NCI-H1417 treated with DMSO at 0.1 percent for 48 hours (cell line): ENCODE data around the gene OR2T34.
"Not testable (repeated sequence)": the region's sequence is repeated elsewhere in the genome, so short reads cannot be mapped to it uniquely, and the experiment has no call there.

ENCODE experiments used
- DNase-seq: peaks from one replicate; lab custom pipeline; 2025; lab: John Stamatoyannopoulos, UW

OR2T34 gene

GRCh38 chr1:248574657-248575056 lies at the start of gene OR2T34:
Gene OR2T34, minus strand, starts transcription at chr1:248574757. Its CDS starts 0 bp downstream, at chr1:248574757.
- not testable (repeated sequence) for DNase-seq

DNA sequence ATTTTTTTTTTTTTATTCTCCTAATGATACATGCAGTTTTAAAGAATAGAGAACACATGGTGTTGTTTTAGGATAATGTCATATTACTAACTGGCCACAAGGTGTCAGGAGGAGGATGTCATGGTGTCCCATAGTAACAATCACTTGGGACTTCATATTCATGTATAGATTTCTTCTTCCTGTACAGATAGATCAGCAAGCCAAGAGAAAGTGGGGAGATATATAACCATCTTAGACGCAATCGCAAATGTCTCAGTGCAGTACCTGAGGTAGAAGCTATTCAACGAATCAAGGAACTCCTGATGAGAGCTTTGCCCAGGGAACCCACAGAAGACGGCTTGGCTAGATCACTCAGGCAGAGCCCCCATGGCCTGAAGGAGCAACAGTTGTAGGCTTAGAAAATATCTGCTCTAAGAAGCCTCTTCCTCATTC lies 48.0 kb upstream of the OR2T34 start:
- no peak for DNase-seq

DNA sequence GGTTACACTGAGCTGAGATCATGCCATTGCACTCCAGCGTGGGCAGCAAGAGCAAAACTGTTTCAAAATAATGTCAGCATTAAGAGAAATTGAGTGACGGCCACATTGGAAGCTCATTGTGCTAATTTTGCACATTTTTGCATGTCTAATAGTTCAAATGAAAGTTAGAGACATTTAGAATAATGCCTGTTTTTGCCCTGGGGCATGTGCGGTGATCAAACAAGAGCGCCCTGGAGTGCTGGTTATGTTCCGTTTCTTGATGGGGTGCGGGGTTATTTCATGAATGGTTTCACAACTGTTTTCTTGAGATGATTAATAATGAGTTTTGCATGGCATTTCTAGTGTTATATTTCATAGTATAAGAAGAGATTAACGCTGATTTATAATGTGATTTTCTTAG lies 47.2 kb upstream of the OR2T34 start:
- DNase-seq, result no peak

DNA sequence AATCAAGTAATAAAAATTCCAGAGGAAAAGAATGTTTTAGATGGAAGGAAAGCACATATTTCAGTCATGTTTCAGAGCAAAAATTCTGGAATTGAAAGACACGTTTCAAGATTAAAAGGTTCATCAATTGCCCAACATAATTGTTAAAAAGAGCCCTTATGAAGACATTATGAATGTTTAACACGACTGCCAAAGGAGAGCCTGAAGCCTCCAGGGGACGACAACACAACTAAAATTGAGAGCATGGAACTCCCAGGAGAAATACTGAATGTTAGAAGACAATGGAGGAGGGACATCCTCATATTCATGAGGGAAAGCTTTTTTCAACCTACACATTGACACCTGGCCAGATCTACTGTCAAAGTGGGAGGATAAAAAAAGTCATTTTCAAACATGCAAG lies 44.3 kb upstream of the OR2T34 start:
- DNase-seq, result no peak

GRCh38 chr1:248618119-248618518 lies 43.6 kb upstream of the OR2T34 start:
- DNase-seq, result no peak

- DNase-seq, result no peak
These were observed 39.2 kb upstream of the OR2T34 start for GRCh38 chr1:248613742-248614141.

DNA sequence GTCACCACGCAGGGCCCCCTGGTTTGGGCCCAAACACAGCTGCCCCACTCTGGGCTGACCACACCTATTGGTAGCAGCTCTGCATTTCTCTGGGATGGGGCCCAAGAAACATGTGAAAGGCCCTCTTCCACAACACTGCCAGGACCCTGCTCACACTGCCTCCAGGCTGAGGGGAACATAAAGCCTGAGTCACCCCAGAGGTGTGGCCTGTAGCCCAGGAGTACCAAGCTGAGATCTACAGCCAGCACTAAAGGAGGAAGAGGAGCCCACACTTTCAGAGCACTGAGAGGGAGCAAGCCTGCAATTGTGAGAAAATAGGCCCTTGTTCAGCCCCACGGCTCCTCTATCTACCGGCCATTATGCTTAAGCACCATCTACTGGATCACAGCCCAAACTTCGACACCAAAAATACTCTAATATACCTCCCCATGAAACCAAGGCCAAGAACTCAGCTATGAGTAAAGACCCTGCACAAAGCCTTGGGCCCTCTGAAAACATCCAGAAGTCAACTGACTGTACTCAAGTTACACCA lies 37.4 kb upstream of the OR2T34 start:
- DNase-seq, result no peak

- no peak for DNase-seq
These were observed 35.7 kb upstream of the OR2T34 start for GRCh38 chr1:248610301-248610700.

DNA sequence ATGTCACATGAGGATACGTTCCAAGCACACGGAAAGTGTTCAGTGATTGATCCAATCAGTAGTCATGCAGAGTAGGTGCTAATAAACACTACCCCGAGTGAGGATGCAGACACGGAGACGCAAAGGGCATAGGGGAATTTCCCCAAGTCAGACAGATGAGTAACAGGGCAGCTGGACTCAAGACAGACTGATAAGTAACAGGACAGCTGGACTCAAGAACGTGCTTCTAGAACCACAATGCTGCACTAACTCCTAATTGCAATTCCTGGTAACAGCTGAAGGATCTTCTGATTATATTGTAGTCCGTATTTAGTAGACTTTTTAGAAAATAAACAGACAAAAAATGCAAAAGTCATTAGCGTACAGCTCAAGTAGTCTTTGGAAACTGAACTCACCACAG lies 24.8 kb upstream of the OR2T34 start:
- DNase-seq, result no peak

DNA sequence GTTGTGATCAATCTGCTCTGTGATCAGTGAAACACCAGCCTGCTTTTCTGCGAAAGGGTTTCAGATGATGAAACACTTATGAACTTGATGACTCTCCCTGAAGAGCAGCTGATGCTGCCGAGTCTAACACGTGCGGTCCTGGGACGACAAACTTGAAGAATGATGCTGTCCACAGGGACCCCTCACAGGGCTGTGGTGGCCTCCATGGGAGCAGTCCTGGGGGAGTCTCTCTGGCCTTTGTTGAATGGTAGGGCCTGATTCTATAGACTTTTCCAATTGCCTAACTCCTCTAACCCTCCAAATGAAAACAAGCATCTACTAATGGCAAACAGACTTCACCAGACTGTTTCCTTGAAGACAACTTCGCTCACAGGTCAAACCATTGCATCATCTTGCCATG lies 23.0 kb upstream of the OR2T34 start, which contains the start of gene OR2T10:
OR2T10 (minus strand) TSS at position 112 of the 400 bp plus-strand sequence. CDS start 3,932 bp downstream, outside the sequence.
- no peak for DNase-seq

DNA sequence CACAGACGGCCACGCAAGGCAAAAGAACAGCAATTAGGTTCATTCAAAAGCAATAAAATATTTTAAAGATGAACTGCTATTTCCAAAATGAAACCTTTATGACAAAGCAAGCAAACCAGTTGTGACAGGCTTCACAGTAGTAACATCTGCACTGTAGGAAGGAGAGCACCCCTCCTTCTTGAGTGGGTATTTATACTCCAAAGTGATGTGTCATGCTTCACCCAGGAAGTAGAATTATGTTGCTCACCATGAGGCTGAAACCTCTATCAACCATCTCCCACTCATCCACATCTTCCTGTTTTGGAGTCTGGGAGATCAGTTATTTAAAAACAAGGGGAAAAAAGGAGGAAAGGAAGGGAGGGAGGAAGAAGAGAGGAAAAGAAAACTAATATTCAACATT lies 22.1 kb upstream of the OR2T34 start:
- DNase-seq, result no peak

GRCh38 chr1:248593226-248593625 lies 18.7 kb upstream of the OR2T34 start:
- no peak for DNase-seq

DNA sequence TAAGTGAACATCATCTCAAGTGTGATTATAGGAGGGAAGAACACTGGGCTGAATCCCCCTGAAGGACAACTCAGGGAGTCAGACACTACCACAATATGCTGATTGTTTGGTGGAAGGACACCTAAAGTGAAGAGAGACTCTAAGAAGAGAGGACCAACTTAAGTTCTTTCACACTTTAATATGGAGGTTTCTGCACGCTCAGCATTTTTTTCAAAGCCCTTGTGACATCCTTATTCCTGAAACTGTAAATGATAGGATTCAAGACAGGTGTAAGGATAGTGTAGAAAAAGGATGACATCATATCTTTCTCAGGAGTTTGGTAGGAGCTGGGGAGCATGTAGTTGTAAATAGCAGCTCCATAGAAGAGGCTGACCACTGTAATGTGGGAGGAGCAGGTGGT lies 18.1 kb upstream of the OR2T34 start:
- DNase-seq, result no peak

DNA sequence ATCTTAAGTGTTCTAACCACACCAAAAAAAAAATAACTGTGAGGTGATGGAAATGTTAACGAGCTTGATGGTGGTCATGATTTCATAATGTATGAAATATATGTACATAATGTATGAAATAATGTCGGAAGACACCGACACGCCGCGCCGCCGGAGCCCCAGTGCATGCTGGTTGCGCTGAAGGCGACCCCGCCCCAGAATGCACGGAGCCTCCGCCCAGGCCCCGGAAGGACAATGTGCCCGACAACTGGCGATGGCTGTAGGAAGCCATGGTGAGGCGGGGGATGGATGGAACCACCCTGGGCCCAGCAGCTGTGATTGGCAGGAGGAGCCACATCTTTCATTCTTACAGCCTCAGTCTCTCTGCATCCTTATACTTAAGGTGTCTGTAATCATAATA lies 15.5 kb upstream of the OR2T34 start:
- no peak for DNase-seq

GRCh38 chr1:248589334-248589733 lies 14.8 kb upstream of the OR2T34 start:
- no peak for DNase-seq

GRCh38 chr1:248585266-248585665 lies 10.7 kb upstream of the OR2T34 start:
- no peak for DNase-seq

DNA sequence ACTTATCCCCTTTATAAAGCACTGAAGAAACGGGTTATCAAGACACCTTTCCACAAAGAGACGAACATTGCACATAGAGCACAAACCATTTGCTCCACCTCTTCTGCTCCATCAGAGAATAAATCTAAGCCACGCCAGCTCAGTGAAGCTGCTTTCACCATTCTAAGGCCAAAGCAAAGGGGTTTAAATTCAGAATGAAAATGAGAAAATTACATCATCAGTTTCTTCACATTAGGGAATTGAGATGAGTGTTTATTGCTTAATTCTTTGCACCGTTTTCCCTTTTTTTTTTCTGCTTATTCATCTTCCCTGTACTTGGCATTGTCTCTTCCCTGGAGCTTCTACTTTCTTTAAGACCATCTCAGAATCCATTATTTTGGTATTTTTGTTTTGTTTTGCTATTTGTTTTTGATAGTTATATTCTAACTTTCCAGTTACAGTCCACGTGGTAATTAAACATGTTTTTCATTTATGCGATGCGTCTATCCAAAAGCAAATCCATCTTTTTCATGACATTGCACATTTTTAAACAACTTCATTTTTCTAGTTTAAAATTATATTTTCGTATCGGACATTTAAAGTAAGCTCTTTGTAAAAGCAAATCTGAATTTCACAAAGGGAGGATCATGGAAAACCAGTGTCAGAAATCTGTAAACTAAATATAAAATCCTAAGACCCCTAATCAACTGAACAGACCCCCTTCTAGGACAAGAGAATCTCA lies 1.9 kb upstream of the OR2T34 start:
- no peak for DNase-seq

DNA sequence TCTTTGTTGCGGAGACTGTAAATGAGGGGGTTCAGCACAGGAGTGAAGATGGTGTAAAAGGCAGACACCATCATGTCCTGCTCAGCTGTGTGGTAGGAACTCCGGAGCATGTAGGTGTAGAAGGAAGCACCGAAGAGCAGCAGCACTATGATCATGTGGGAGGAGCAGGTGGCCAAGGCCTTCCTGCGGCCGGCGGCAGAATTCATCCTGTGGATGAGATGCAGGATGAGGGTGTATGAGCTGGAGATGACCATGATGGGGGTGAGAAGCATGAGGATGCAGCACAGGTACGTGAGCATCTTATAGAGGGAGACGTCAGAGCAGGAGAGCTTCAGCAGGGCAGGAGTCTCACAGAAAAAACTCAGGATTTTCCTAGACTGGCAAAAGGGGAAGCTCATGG lies 701 bp downstream of the OR2T34 start:
- DNase-seq, result not testable (repeated sequence)

DNA sequence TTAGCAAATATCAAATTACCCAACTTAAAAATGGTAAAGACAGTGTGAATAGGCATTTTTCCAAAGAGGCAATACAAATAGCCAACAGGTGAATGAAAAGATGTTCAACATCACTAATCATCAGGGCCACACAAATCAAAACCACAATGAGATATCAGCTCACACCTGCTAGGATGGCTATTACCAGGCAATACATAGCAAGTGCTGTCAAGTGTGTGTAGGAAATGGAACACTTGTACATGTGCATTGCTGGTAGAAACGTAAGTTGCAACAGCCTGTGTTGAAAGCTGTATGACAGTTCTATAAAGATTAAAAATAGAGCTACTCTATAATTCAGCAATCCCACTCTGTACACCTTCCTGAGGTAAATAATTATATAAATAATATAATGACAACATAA lies 2.5 kb downstream of the OR2T34 start:
- DNase-seq, result not testable (repeated sequence)

GRCh38 chr1:248570811-248571210 lies 3.7 kb downstream of the OR2T34 start:
- DNase-seq, result not testable (repeated sequence)

GRCh38 chr1:248569049-248569448 lies 5.5 kb downstream of the OR2T34 start:
- not testable (repeated sequence) for DNase-seq

DNA sequence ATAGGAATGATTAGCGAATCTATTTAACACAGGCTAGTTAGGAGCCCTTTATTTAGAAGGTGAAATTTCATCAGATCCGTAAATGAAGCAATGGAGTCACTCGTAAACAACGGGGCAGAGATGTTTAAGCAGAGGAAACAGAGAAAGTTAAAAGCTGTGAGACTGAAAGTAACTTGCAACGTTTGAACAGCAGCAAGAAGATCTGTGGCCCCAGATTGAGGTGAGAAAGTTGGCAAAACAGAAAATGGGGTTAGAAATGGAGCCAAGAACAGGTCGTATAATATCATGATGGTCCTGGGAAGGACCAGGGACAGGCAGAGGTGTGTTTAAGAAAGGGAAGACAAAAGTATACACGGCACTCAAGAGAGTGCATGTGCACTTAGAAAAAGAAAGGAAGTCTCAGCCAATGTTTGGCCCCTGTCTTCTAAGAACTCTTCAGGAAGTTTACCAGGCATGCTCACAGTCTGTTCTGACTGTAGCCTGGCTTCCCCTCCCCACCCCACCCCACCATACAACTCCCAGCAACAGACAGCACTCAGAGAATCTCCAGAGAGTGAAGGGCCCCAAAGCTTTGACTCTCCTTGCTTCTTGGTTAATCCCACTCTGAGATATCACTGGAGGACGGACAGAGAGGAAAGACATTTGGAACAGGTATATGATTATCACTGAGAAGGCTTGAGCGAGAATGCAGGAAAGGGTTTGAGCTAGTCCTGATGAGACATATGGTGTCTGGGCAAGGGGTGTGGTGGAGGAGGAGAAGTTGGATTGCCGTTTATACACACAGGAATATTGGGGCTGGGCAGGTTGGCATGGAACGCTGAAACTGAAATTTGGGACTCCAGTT lies 8.8 kb downstream of the OR2T34 start:
- not testable (repeated sequence) for DNase-seq

GRCh38 chr1:248562672-248563071 lies 11.9 kb downstream of the OR2T34 start, which contains the start of gene OR2T29:
Gene OR2T29, minus strand, starts transcription at chr1:248562772. Its CDS starts 3,281 bp downstream, at chr1:248559491.
- DNase-seq, result not testable (repeated sequence)
